ENCODE results near the gene NTRK2. TPM values are rescaled to one million over a fixed set of nuclear protein-coding genes. Genes with fewer than 3 reads are reported as not detected.

Gene NTRK2
- total and polyA plus RNA-seq, 2 experiments from 2014 or later = 0.03 TPM; not detected in 1

- Mint-ChIP-seq H3K36me3 (ENCODE audit: low read depth) (no peaks in the 10 kb centered on the region), H3K27me3 (ENCODE audit: insufficient read depth, low read depth, poor library complexity) (peaks cover 53% of the 10 kb centered on the region), H3K27ac (no peak overlapping the region), H3K9me3 (peaks cover 4% of the 10 kb centered on the region; the same call in 2 of the 3 replicates), H3K4me3 (peak overlapping the region; percentile 80), H3K4me1 (peaks cover 13% of the 10 kb centered on the region)
- Histone ChIP-seq H3K79me2 (replicated peaks; ENCODE audit: insufficient read depth) (no peaks in the 10 kb centered on the region), H4K20me1 (replicated peaks; ENCODE audit: insufficient read depth) (no peaks in the 10 kb centered on the region), H3K36me3 (ENCODE audit: insufficient read depth) (no peaks in the 10 kb centered on the region), H3K9me2 (ENCODE audit: insufficient read depth) (no peaks in the 10 kb centered on the region), H2AFZ (peak overlapping the region; percentile 77), H3F3A (replicated peaks; ENCODE audit: low read depth) (no peaks in the 10 kb centered on the region), H3K27me3 (ENCODE audit: insufficient read depth) (peaks cover 69% of the 10 kb centered on the region), H3K4me3 (peak overlapping the region; percentile 75), H3K27ac (ENCODE audit: low read depth) (no peak overlapping the region), H3K4me1 (ENCODE audit: insufficient read depth) (peaks cover 4% of the 10 kb centered on the region; the same call in 1 of the 2 replicates), H3K4me2 (peak overlapping the region; percentile 94)
- DNase-seq (ENCODE audit: low spot score) (peak; percentile 56), ATAC-seq (peak; percentile 8)
- TF ChIP-seq POLR2AphosphoS5 (IDR thresholded peaks at IDR 0.05; ENCODE audit: low read depth) (no peak), EZH2 (IDR thresholded peaks at IDR 0.05; ENCODE audit: low read depth, unreplicated experiment) (peak; percentile 44), STAT1 (IDR thresholded peaks at IDR 0.05; ENCODE audit: unreplicated experiment) (no peak), CTCF (conservative IDR thresholded peaks at IDR 0.05; ENCODE audit: low read depth in 2 of 2) (peak; percentile 46 to 68), JUNB (IDR thresholded peaks at IDR 0.05; ENCODE audit: unreplicated experiment) (no peak), EZH2phosphoT487 (IDR thresholded peaks at IDR 0.05; ENCODE audit: unreplicated experiment) (no peak)
Measured at GRCh38 chr9:84667571-84668195, 1.8 kb upstream of the NTRK2 start.

GRCh38 chr9:84668196-84669012, 1.1 kb upstream of the NTRK2 start:
- no peak overlapping the region for H3K27ac ChIP-seq (ENCODE audit: low read depth)
- peak; percentile 82 for ATAC-seq
- peak; percentile 88 for DNase-seq (ENCODE audit: low spot score)
- H3K4me1 Mint-ChIP-seq = peaks cover 13% of the 10 kb centered on the region
- no peaks in the 10 kb centered on the region for H3K36me3 Mint-ChIP-seq (ENCODE audit: low read depth)
- H3K27me3 Mint-ChIP-seq (ENCODE audit: insufficient read depth, low read depth, poor library complexity) = peaks cover 53% of the 10 kb centered on the region
- H3K79me2 ChIP-seq (replicated peaks; ENCODE audit: insufficient read depth) = no peaks in the 10 kb centered on the region
- TF ChIP-seq CTCF (conservative IDR thresholded peaks at IDR 0.05; ENCODE audit: low read depth in 2 of 2) = peak; percentile 59 to 69
- TF ChIP-seq POLR2AphosphoS5 (IDR thresholded peaks at IDR 0.05; ENCODE audit: low read depth) = no peak
- peak overlapping the region; percentile 90 for H2AFZ ChIP-seq
- no peak overlapping the region for H3K27ac Mint-ChIP-seq
- H3F3A ChIP-seq (replicated peaks; ENCODE audit: low read depth) = no peaks in the 10 kb centered on the region
- peak overlapping the region; percentile 75 for H3K4me3 ChIP-seq
- H4K20me1 ChIP-seq (replicated peaks; ENCODE audit: insufficient read depth) = no peaks in the 10 kb centered on the region
- H3K4me2 ChIP-seq = peak overlapping the region; percentile 94
- peaks cover 4% of the 10 kb centered on the region; the same call in 1 of the 2 replicates for H3K4me1 ChIP-seq (ENCODE audit: insufficient read depth)
- peaks cover 76% of the 10 kb centered on the region for H3K27me3 ChIP-seq (ENCODE audit: insufficient read depth)
- H3K9me2 ChIP-seq (ENCODE audit: insufficient read depth) = no peaks in the 10 kb centered on the region
- no peaks in the 10 kb centered on the region for H3K36me3 ChIP-seq (ENCODE audit: insufficient read depth)
- H3K4me3 Mint-ChIP-seq = peak overlapping the region; percentile 80
- peaks cover 3% of the 10 kb centered on the region; the same call in 2 of the 3 replicates for H3K9me3 Mint-ChIP-seq

All from GM23338 (cell line).